ENCODE measurements around the gene ALB. TPM values are rescaled to one million over a fixed set of nuclear protein-coding genes. Genes with fewer than 3 reads are reported as not detected.
"Not testable (repeated sequence)": the region's sequence is repeated elsewhere in the genome, so short reads cannot be mapped to it uniquely, and the experiment has no call there.

ALB gene
- total RNA-seq, 4 donors from 2014 or later: 0.25 TPM; not detected in 3

DNA sequence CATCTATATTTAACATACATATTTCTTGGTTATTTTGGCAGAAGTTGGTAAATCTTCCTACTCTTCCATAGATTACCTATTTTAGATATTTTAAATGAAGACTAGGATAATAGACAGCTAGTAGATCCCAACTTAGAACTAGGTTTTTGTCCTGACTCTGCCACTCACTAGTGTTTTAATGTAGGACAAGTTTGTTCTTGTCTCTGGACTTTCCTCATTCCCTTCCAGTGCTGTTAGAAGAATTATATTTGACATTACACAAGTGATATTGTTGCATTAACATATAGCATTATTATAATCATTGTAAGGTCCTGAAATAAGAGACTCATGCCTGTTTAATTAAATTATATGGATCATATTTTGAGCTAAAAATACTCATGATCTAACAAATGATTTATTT is 24.1 kb upstream of the ALB start:
- no peak overlapping the region for H3K4me3 ChIP-seq (ENCODE audit: low read depth, poor library complexity, severe bottlenecking)
- intact Hi-C loops (cut with DNase I; ENCODE audit: low total_unique reads): no loop called here
- no peak for DNase-seq (ENCODE audit: low spot score in 2 of 2)
- TF ChIP-seq, protein P1, sequence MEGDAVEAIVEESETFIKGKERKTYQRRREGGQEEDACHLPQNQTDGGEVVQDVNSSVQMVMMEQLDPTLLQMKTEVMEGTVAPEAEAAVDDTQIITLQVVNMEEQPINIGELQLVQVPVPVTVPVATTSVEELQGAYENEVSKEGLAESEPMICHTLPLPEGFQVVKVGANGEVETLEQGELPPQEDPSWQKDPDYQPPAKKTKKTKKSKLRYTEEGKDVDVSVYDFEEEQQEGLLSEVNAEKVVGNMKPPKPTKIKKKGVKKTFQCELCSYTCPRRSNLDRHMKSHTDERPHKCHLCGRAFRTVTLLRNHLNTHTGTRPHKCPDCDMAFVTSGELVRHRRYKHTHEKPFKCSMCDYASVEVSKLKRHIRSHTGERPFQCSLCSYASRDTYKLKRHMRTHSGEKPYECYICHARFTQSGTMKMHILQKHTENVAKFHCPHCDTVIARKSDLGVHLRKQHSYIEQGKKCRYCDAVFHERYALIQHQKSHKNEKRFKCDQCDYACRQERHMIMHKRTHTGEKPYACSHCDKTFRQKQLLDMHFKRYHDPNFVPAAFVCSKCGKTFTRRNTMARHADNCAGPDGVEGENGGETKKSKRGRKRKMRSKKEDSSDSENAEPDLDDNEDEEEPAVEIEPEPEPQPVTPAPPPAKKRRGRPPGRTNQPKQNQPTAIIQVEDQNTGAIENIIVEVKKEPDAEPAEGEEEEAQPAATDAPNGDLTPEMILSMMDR (IDR thresholded peaks at IDR 0.05): no peak
- TF ChIP-seq POLR2A (IDR thresholded peaks at IDR 0.05): no peak

DNA sequence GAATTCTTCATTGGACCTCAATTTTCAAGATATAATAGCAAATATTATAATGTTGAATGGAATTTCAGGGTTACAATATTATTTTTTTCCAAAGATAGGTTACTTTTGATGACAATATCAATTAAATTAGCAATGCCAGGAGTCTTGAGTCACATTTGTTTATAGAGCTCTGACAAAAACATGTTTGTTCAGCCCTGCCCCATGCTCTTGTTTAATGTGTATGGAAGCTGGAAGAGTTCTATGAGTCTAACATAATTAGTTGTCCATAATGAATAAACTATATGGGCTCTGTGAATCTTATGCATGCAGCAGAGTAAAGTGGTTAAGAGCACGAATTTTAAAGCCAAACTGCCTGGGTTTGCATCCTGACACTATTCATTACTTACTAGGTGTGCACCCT is 22.9 kb upstream of the ALB start:
- intact Hi-C loops (cut with DNase I; ENCODE audit: low total_unique reads): no loop called here
- no peak for TF ChIP-seq POLR2A (IDR thresholded peaks at IDR 0.05)
- TF ChIP-seq, protein P1 (IDR thresholded peaks at IDR 0.05): no peak
- DNase-seq (ENCODE audit: low spot score in 2 of 2): no peak
- 58 to 67% methylated on average over 1 of the region's 1 CpG for WGBS, 2 donors
- H3K4me3 ChIP-seq (ENCODE audit: low read depth, poor library complexity, severe bottlenecking): no peak overlapping the region

DNA sequence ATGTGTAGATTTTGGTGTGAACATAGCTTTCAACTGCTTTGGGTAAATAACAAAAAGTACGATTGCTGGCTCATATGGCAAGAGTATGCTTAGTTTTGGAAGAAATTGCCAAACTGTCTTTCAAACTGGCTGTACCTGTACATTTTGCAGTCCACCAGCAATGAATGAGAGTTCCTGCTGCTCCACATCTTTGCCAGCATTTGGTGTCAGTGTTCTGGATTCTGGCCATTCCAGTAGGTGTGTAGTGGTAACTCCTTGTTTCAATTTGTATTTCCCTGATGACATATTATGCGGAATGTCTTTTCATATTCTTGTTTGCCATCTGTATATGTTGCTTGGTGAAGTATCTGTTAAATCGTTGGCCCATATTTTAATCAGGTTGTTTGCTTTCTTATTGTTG is 20.6 kb upstream of the ALB start:
- no peak overlapping the region for H3K4me3 ChIP-seq (ENCODE audit: low read depth, poor library complexity, severe bottlenecking)
- TF ChIP-seq, protein P1 (IDR thresholded peaks at IDR 0.05): no peak
- no peak for TF ChIP-seq POLR2A (IDR thresholded peaks at IDR 0.05)
- DNase-seq (ENCODE audit: low spot score in 2 of 2): no peak
- 49 to 57% methylated on average over 3 of the region's 3 CpGs for WGBS, 2 donors
- intact Hi-C loops (cut with DNase I; ENCODE audit: low total_unique reads): no loop called here

GRCh38 chr4:73387552-73387951 is 16.5 kb upstream of the ALB start:
- intact Hi-C loops (cut with DNase I; ENCODE audit: low total_unique reads): no loop called here
- DNase-seq (ENCODE audit: low spot score in 2 of 2): no peak
- no peak overlapping the region for H3K4me3 ChIP-seq (ENCODE audit: low read depth, poor library complexity, severe bottlenecking)
- TF ChIP-seq POLR2A (IDR thresholded peaks at IDR 0.05): no peak
- TF ChIP-seq, protein P1 (IDR thresholded peaks at IDR 0.05): no peak

DNA sequence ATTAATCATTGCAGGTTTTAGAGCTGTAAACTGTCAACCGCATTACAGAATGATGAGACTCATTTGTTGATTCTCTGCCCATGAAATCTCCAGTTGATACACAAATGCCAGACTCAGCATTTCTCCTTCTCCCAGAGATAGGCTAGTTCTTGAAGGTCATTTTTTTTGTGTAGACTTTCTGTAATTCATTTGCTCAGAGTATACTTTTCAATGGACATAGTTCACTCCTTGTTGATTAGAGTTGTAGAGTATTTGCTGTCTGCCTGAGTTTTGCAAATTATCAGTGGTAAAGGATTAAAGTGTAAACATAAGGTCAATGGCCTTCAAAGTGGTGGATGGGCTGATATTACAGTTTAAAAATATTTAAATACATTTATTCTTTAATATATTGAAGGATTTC is 15.2 kb upstream of the ALB start:
- no peak for DNase-seq (ENCODE audit: low spot score in 2 of 2)
- TF ChIP-seq, protein P1 (IDR thresholded peaks at IDR 0.05): no peak
- TF ChIP-seq POLR2A (IDR thresholded peaks at IDR 0.05): no peak
- no peak overlapping the region for H3K4me3 ChIP-seq (ENCODE audit: low read depth, poor library complexity, severe bottlenecking)
- intact Hi-C loops (cut with DNase I; ENCODE audit: low total_unique reads): no loop called here
- 86 to 92% methylated on average over 1 of the region's 1 CpG for WGBS, 2 donors

GRCh38 chr4:73389663-73390062 is 14.4 kb upstream of the ALB start:
- H3K4me3 ChIP-seq (ENCODE audit: low read depth, poor library complexity, severe bottlenecking); intact Hi-C loops (cut with DNase I; ENCODE audit: low total_unique reads); DNase-seq (ENCODE audit: low spot score in 2 of 2): not testable (repeated sequence)
- WGBS, 2 donors: 90 to 92% methylated on average over 2 of the region's 2 CpGs
